Fibroblast of lung (primary cell): ENCODE results near the gene MSI2.

Source experiments
- EZH2 ChIP-seq: IDR thresholded peaks from 2 replicates; pipeline ENCODE4 v1.5.1; 2012; ENCODE audit warnings: low read length, control low read depth, mild to moderate bottlenecking; ENCODE audit errors: missing control alignments
- TF ChIP-seq, protein P1 (sequence below), 2 donors: IDR thresholded peaks in 1 of 2; conservative IDR thresholded peaks in 1 of 2; 1 replicate in 1 of 2; 2 replicates in 1 of 2; pipeline ENCODE4 v1.5.1; 2011 to 2012; ENCODE audit warnings: low read length in 2 of 2, control low read depth in 1 of 2, inconsistent platforms in 1 of 2, low read depth in 1 of 2, mild to moderate bottlenecking in 1 of 2

DNA sequence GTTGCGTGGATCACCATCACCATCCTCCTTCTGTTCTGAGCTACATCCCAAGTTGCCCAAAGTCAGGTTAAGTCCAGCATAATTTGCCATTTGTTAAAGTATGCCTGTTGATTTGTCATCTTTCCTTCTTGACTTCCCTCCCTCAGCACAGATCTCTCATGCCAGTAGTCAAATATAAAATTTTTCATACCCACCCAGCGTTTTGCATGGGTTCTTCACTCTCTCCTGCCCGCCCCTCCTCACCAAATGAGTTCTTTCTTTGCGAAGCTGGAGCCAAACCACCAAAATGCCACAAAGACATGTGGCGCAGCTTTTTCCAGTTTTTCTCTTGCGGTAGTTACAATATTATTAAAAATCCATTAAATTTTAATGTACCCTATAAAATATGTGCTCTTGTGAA, 167.2 kb downstream of the MSI2 start:
- TF ChIP-seq, protein P1, sequence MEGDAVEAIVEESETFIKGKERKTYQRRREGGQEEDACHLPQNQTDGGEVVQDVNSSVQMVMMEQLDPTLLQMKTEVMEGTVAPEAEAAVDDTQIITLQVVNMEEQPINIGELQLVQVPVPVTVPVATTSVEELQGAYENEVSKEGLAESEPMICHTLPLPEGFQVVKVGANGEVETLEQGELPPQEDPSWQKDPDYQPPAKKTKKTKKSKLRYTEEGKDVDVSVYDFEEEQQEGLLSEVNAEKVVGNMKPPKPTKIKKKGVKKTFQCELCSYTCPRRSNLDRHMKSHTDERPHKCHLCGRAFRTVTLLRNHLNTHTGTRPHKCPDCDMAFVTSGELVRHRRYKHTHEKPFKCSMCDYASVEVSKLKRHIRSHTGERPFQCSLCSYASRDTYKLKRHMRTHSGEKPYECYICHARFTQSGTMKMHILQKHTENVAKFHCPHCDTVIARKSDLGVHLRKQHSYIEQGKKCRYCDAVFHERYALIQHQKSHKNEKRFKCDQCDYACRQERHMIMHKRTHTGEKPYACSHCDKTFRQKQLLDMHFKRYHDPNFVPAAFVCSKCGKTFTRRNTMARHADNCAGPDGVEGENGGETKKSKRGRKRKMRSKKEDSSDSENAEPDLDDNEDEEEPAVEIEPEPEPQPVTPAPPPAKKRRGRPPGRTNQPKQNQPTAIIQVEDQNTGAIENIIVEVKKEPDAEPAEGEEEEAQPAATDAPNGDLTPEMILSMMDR (conservative IDR thresholded peaks at IDR 0.05 in 1 of 2, IDR thresholded peaks at IDR 0.05 in 1 of 2; ENCODE audit: low read depth in 1 of 2, low read length in 2 of 2): no peak
- TF ChIP-seq EZH2: no peak
